Astrocyte of the cerebellum (primary cell): ENCODE measurements around the gene WDR33.
"Not testable (repeated sequence)": the region's sequence is repeated elsewhere in the genome, so short reads cannot be mapped to it uniquely, and the experiment has no call there.

Experiments used
- DNase-seq: peaks from one replicate; pipeline ENCODE4 v3.0.0-alpha.2; 2011; ENCODE audit warnings: low read depth
- H3K4me3 ChIP-seq: 2 replicates; pipeline ENCODE4 v1.5.1; 2011; ENCODE audit warnings: mild to moderate bottlenecking, low read depth, low read length, moderate library complexity
- CTCF ChIP-seq: IDR thresholded peaks from 2 replicates; pipeline ENCODE4 v1.5.1; 2012; ENCODE audit warnings: low read length, low read depth, moderate library complexity, mild to moderate bottlenecking; ENCODE audit errors: missing control alignments
- in situ Hi-C: cut with HindIII; loops from 2 replicates; pipeline ENCODE4 v1.10.0; 2017; ENCODE audit warnings: low sequenced_read_pairs

The WDR33 gene

GRCh38 chr2:127847931-127848330 is 37.0 kb upstream of the WDR33 start:
- in situ Hi-C loops: no loop called here
- TF ChIP-seq CTCF: no peak
- no peak overlapping the region for H3K4me3 ChIP-seq
- DNase-seq: no peak

GRCh38 chr2:127844973-127845372 is 34.0 kb upstream of the WDR33 start:
- no peak for TF ChIP-seq CTCF
- in situ Hi-C loops: no loop called here
- no peak overlapping the region for H3K4me3 ChIP-seq
- no peak for DNase-seq

- DNase-seq: no peak
- no peak for TF ChIP-seq CTCF
- H3K4me3 ChIP-seq: no peak overlapping the region
- in situ Hi-C loops: no loop called here
Observed at GRCh38 chr2:127843677-127844076, 32.7 kb upstream of the WDR33 start.

GRCh38 chr2:127841466-127842178 is 30.7 kb upstream of the WDR33 start:
- TF ChIP-seq CTCF: no peak
- no peak for DNase-seq
- no peak overlapping the region for H3K4me3 ChIP-seq
- in situ Hi-C loops: no loop called here

- no peak for DNase-seq
- in situ Hi-C loops: no loop called here
- no peak for TF ChIP-seq CTCF
- no peak overlapping the region for H3K4me3 ChIP-seq
Observed at GRCh38 chr2:127840893-127841292, 29.9 kb upstream of the WDR33 start.

GRCh38 chr2:127834951-127835350 is 24.0 kb upstream of the WDR33 start:
- DNase-seq: no peak
- no peak for TF ChIP-seq CTCF
- in situ Hi-C loops: no loop called here
- H3K4me3 ChIP-seq: no peak overlapping the region

- in situ Hi-C loops: no loop called here
- no peak for TF ChIP-seq CTCF
- no peak overlapping the region for H3K4me3 ChIP-seq
- DNase-seq: no peak
Observed at GRCh38 chr2:127829845-127830246, 18.9 kb upstream of the WDR33 start.

- H3K4me3 ChIP-seq, in situ Hi-C loops, DNase-seq: not testable (repeated sequence)
Observed at GRCh38 chr2:127826708-127827107, 15.7 kb upstream of the WDR33 start.
